Right kidney (tissue), 1 donor: ENCODE data around the gene FGF13.

ENCODE experiments used
- DNase-seq: peaks from one replicate; pipeline ENCODE4 v3.0.0-alpha.2; 2016

FGF13 gene

GRCh38 chrX:138664466-138664865 lies 47.1 kb downstream of the FGF13 start:
- DNase-seq = no peak

- no peak for DNase-seq
Measured at GRCh38 chrX:138664016-138664415, 47.5 kb downstream of the FGF13 start.

GRCh38 chrX:138651494-138651893 lies 60.0 kb downstream of the FGF13 start:
- DNase-seq = no peak

GRCh38 chrX:138648568-138648967 lies 62.9 kb downstream of the FGF13 start:
- DNase-seq = no peak

- DNase-seq = no peak
Measured at GRCh38 chrX:138638996-138639395, 72.5 kb downstream of the FGF13 start.
